Ishikawa (cell line): Measurements from ENCODE around the gene CD63.

Experiments
- CREB1 ChIP-seq: IDR thresholded peaks from 2 replicates; pipeline ENCODE4 v1.6.1; 2012; ENCODE audit warnings: low read depth
- MAX ChIP-seq: IDR thresholded peaks from 2 replicates; pipeline ENCODE4 v1.6.1; 2012
- RAD21 ChIP-seq: IDR thresholded peaks from 2 replicates; pipeline ENCODE4 v1.6.1; 2012; ENCODE audit warnings: low read depth
- REST ChIP-seq: IDR thresholded peaks from 2 replicates; pipeline ENCODE4 v1.6.1; 2012; ENCODE audit warnings: low read depth, mild to moderate bottlenecking
- TAF1 ChIP-seq: IDR thresholded peaks from 2 replicates; pipeline ENCODE4 v1.6.1; 2012; ENCODE audit warnings: low read depth, mild to moderate bottlenecking
- YY1 ChIP-seq: IDR thresholded peaks from 2 replicates; pipeline ENCODE4 v1.6.1; 2012; ENCODE audit warnings: low read depth
- ZBTB7A ChIP-seq: IDR thresholded peaks from 2 replicates; pipeline ENCODE4 v1.6.1; 2012; ENCODE audit warnings: low read depth

DNA sequence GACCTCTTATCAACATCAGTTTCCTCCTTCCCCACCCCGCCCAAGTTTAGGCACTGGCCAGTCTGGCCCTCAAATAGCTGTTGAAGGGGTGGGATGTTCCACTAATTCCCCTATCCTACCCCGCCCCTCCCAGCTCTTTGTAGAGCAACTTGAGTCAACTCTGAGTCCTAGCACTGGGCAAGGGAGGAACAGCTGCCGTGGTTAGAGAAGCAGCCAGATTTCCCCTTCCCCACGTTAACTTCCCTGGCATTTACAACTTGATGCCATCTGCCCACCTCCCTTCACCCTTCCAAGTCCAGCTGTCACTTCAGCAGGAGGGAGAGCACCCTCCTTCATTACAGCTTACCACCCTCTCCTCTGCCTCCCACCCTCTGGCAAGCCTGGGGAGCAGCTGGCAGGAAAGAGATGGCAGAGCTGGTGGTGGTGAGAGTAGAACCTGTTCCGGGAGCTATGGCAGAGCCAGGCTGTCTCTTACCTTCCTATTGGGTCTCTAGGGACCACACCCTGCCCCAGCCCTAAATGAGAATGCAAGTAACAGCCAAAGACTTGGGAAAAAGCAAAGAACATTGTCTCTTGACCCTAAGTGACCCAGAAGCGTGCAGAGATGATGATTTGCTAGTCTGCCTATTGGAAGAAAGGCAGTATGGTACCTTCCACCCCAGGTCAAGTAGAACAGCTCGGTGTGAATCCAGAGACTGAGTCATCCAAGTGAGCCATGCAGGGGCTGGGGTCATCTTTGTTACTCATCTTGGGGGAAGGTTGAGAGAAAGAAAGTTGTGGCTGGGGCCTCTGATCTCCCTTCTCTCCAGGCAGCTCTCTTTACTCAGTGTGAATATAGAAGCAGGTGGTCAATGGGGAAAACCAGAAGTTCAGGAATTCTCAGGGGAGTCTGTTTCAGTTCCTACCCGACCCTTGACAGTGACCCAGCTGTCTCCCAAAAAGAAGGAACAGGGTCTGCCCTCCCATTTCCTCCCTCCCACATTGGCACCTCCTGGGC lies 11.5 kb downstream of the CD63 start:
- TF ChIP-seq CREB1 (no peak), ZBTB7A (no peak), TAF1 (no peak), MAX (no peak), REST (no peak), RAD21 (no peak), YY1 (no peak)
